HG02763 (cell line): ENCODE measurements around the gene G0S2.

ENCODE experiments used
- ATAC-seq: cut with Tn5 transposase; IDR thresholded peaks from one replicate; pipeline ENCODE4 v1.9.1; 2021; ENCODE audit warnings: mild to moderate bottlenecking, moderate library complexity; ENCODE audit not compliant: unreplicated experiment

Gene G0S2

DNA sequence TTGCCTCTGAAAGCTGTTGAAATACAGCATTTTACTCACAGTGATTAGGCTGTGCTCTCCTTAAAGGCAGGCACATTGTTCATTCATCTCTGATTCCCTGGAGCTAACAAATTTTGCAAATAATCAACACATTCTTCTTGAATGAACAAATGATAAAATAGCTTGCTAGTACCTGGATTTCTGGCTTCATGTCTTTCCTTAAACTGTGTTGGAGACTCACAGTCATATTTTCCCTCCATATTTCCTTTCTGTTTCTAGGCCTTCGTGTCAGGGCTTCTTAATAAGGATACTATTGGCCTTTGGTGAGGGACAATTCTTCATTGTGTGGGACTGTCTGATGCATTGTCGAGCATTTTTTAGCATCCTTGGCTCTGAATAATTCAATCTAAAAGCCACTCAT is 39.1 kb downstream of the G0S2 start:
- ATAC-seq, result no peak

DNA sequence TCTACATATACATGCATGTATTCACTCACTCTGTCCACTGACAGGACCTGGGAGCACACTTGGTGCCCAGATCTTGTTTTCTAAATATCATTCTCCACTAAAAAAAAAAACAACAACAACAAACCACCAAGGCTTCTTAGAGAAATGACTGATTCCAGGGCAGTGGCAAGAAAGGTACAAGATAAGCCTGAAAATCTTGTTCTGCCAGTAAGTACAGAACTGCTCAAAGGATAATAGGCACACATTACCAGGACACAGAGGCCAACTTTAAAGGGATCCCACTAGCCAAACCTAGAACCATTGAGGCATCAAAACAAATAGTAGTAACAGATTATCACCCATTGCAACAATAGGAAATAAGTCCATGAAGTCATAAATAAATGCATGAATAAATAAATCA is 40.1 kb downstream of the G0S2 start:
- no peak for ATAC-seq

DNA sequence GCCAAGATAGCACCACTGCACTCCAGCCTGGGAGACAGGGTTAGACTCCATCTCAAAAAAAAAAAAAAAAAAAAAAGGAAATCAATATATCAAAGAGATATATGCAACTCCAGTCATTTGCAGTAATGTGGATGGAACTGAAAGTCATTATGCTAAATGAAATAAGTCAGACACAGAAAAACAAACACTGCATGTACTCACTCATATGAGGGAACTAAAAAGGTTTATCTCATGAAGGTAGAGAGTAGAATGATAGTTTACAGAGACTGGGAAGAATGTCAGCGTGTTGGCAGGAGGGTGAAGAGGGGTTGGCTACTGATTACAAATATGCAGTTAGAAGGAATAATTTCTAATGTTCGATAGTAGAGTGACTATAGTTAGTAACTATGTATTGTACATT is 42.6 kb downstream of the G0S2 start:
- ATAC-seq, result no peak

- ATAC-seq, result no peak
Measured at GRCh38 chr1:209720326-209720725, 45.1 kb downstream of the G0S2 start.

DNA sequence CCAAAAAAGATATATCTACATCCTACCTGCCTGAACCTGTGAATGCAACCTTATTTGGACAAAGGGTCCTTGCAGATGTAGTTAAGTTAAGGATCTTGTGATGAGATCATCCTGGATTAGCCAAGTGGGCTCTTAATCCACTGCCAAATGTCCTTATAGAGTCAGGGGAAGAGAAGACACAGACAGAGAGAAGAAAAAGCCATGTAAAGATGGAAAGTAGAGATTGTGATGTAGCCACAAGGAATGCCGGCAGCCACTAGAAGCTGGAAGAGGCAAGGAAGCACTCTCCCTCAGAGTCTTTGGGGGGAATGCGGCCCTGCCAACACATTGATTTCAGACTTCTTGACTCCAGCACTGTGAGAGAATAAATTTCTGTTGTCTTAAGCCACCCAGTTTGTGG is 45.6 kb downstream of the G0S2 start:
- ATAC-seq, result no peak

GRCh38 chr1:209721323-209721722 is 46.1 kb downstream of the G0S2 start:
- ATAC-seq, result no peak

DNA sequence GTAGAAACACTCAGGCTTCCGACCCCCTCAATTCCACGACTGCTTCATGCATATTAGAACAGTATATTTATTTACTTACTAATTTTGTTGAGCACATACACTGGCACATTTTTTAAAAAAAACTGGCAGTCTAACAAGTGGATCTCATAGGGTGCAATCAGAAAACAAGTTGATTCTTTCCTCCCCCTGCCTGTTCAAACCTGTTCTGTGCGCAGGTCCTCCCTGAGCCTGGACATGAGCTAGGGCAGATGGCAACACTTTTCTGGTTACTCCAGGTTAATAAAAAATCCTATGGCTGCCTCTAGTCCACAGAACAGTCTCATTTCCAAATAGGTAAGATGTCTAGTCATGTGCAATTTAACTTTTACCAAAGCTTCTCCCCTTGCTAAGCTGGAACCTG is 48.1 kb downstream of the G0S2 start:
- no peak for ATAC-seq

- no peak for ATAC-seq
Measured at GRCh38 chr1:209723756-209724693, 48.8 kb downstream of the G0S2 start.
